Activated CD4-positive, alpha-beta T cell treated with anti-CD3 and anti-CD28 coated beads, Interleukin-2, amount 10 ng/mL, durations not matched to agents 7 days and 5 days (primary cell): ENCODE data around the gene FKBP11. TPM values are rescaled to one million over a fixed set of nuclear protein-coding genes. Genes with fewer than 3 reads are reported as not detected.

Source experiments
- CTCF ChIA-PET: fragments of 350-600 bp; sonication (Branson Sonifier 250); formaldehyde crosslinking; loops from one replicate; lab custom pipeline; 2021; ENCODE audit warnings: antibody characterized with exemption; lab: Charles Lee
- POLR2A ChIA-PET: fragments of 350-600 bp; sonication (Branson Sonifier 250); formaldehyde crosslinking; loops from one replicate; lab custom pipeline; 2021; ENCODE audit warnings: antibody characterized with exemption; lab: Charles Lee
- DNase-seq: peaks from one replicate; pipeline ENCODE4 v3.0.0-alpha.2; 2020
- H3K27ac Mint-ChIP-seq: one replicate; pipeline ENCODE4 v1.8.0; 2021; ENCODE audit warnings: mild to moderate bottlenecking, moderate library complexity, mixed read lengths
- H3K27me3 Mint-ChIP-seq: one replicate; pipeline ENCODE4 v1.8.0; 2021; ENCODE audit warnings: mixed read lengths
- H3K36me3 Mint-ChIP-seq: one replicate; pipeline ENCODE4 v1.8.0; 2021; ENCODE audit warnings: low read depth, mixed read lengths
- H3K4me1 Mint-ChIP-seq: one replicate; pipeline ENCODE4 v1.8.0; 2021; ENCODE audit warnings: mixed read lengths
- H3K4me3 Mint-ChIP-seq: one replicate; pipeline ENCODE4 v1.8.0; 2021; ENCODE audit warnings: mild to moderate bottlenecking, moderate library complexity, mixed read lengths
- H3K9me3 Mint-ChIP-seq: one replicate; pipeline ENCODE4 v1.8.0; 2021; ENCODE audit warnings: mixed read lengths
- total RNA-seq, 2 experiments: library from RNA; stranded (reverse); gene quantifications; one replicate each; pipeline ENCODE4 v1.2.3, GENCODE V29; 2021

FKBP11 gene
- total RNA-seq, 2 experiments from 2014 or later = 44.2 to 45.6 TPM

- DNase-seq = no peak
- Mint-ChIP-seq H3K4me3 (no peak overlapping the region), H3K4me1 (peaks cover 10% of the 10 kb centered on the region), H3K27me3 (peaks cover 48% of the 10 kb centered on the region), H3K27ac (no peak overlapping the region), H3K9me3 (no peaks in the 10 kb centered on the region), H3K36me3 (no peaks in the 10 kb centered on the region)
- CTCF ChIA-PET = interaction anchor here (0.6 to 11.7 kb wide), 6 partner anchors 13 to 128 kb away, joined by 3 to 84 read pairs (median 4); partner anchors contain the start of genes DDX23 and WNT1
- POLR2A ChIA-PET = no interaction called here
Observed at GRCh38 chr12:48966177-48966895, 41.0 kb upstream of the FKBP11 start.

DNA sequence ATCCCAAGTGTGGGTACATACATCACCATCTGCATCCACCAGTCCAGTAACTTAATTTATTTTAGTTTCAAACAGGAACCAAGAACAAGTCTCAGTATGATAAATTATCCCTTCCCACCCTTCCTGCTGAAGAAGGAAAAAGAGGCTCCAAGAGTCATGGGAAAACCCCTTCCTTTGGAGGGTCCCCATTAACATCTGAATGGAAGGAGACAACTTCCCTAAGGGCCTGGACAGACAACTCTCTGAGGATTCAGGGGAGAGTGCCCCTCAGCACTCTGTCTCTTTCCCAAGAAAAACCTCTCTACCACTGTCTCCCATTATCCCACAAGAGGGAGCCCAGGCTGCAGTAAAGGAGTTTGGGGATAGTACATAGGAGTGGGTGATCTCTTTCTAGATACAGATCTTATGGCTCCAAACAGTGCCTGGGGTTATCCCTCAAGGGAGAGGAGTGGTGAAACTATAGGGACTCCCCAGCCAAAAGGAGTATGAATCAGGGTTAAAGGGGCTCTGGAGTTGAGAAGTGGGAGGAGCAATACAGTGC lies 40.1 kb upstream of the FKBP11 start:
- DNase-seq = no peak
- ChIA-PET POLR2A (no interaction called here), CTCF (interaction anchor here (1.2 to 11.7 kb wide), 4 partner anchors 9 to 23 kb away, joined by 3 to 84 read pairs (median 4); partner anchors contain the start of gene WNT1)
- Mint-ChIP-seq H3K36me3 (no peaks in the 10 kb centered on the region), H3K4me3 (no peak overlapping the region), H3K9me3 (no peaks in the 10 kb centered on the region), H3K27ac (no peak overlapping the region), H3K4me1 (peaks cover 2% of the 10 kb centered on the region), H3K27me3 (peaks cover 46% of the 10 kb centered on the region)

- no peak overlapping the region for H3K4me3 Mint-ChIP-seq
- H3K9me3 Mint-ChIP-seq = no peaks in the 10 kb centered on the region
- peaks cover 35% of the 10 kb centered on the region for H3K27me3 Mint-ChIP-seq
- ChIA-PET CTCF (interaction anchor here (11.7 kb wide), 1 partner anchor 19 kb away, joined by 84 read pairs; the partner anchor contains the start of gene WNT1), POLR2A (no interaction called here)
- no peak overlapping the region for H3K27ac Mint-ChIP-seq
- H3K36me3 Mint-ChIP-seq = peaks cover 4% of the 10 kb centered on the region
- DNase-seq = no peak
- H3K4me1 Mint-ChIP-seq = peaks cover 10% of the 10 kb centered on the region
Observed at GRCh38 chr12:48961801-48962200, 36.5 kb upstream of the FKBP11 start.

- ChIA-PET CTCF (interaction anchor here (1.0 to 11.7 kb wide), 5 partner anchors 12 to 27 kb away, joined by 3 to 84 read pairs (median 4); partner anchors contain the start of gene WNT1), POLR2A (no interaction called here)
- H3K4me3 Mint-ChIP-seq = no peak overlapping the region
Observed at GRCh38 chr12:48961331-48961730, 36.0 kb upstream of the FKBP11 start.

DNA sequence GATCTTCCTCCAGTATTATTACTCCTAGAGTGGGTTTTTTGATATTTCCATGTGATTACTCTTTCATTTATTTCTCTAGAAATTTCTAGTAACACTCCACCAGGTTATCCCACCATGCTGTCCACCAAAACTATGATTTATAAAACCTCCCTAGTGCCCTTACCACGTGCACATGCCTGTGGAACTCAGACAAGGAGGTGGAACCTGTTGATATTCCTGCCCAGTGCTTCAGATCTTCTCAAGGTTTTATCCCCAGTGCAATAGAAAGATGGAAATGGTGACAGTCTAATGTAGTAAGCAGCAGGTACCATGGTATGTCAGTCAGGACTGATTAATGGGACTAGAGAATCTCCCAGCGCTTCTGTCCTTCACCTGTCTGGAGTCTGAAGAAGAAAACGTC lies 35.5 kb upstream of the FKBP11 start:
- H3K4me3 Mint-ChIP-seq = no peak overlapping the region
- CTCF ChIA-PET = interaction anchor here (1.0 to 1.3 kb wide), 5 partner anchors 11 to 27 kb away, joined by 3 to 6 read pairs (median 3); partner anchors contain the start of gene WNT1
- POLR2A ChIA-PET = no interaction called here

More at GRCh38 chr12:48961331-48961730, 36.0 kb upstream of the FKBP11 start:
- peaks cover 14% of the 10 kb centered on the region for H3K4me1 Mint-ChIP-seq
- H3K27ac Mint-ChIP-seq = no peak overlapping the region
- no peaks in the 10 kb centered on the region for H3K9me3 Mint-ChIP-seq
- DNase-seq = no peak
- H3K36me3 Mint-ChIP-seq = peaks cover 7% of the 10 kb centered on the region
- H3K27me3 Mint-ChIP-seq = peaks cover 32% of the 10 kb centered on the region

GRCh38 chr12:48958049-48958388 lies 32.7 kb upstream of the FKBP11 start:
- Mint-ChIP-seq H3K4me1 (peaks cover 29% of the 10 kb centered on the region), H3K27ac (no peak overlapping the region), H3K4me3 (peak overlapping the region; percentile 98), H3K27me3 (peaks cover 18% of the 10 kb centered on the region), H3K9me3 (no peaks in the 10 kb centered on the region), H3K36me3 (peaks cover 27% of the 10 kb centered on the region)
- DNase-seq = no peak
- CTCF ChIA-PET = interaction anchor here (0.9 to 4.8 kb wide), 5 partner anchors 10 to 105 kb away, joined by 3 to 34 read pairs (median 3); partner anchors contain the start of gene WNT1
- POLR2A ChIA-PET = interaction anchor here (0.6 to 1.2 kb wide), 2 partner anchors 106 to 277 kb away, joined by 3 to 4 read pairs; partner anchors contain the start of gene DDX23

More for the DNA sequence above, 35.5 kb upstream of the FKBP11 start:
- DNase-seq = no peak
- Mint-ChIP-seq H3K9me3 (no peaks in the 10 kb centered on the region), H3K36me3 (peaks cover 11% of the 10 kb centered on the region), H3K27ac (no peak overlapping the region), H3K4me1 (peaks cover 19% of the 10 kb centered on the region), H3K27me3 (peaks cover 31% of the 10 kb centered on the region)

GRCh38 chr12:48957141-48958048 lies 32.1 kb upstream of the FKBP11 start, which contains the start of gene ARF3:
Gene ARF3, minus strand, starts transcription at chr12:48957487. Its CDS starts 16,392 bp downstream, at chr12:48941095.
- peaks cover 18% of the 10 kb centered on the region for H3K27me3 Mint-ChIP-seq
- peak; percentile 95 for DNase-seq
- POLR2A ChIA-PET = interaction anchor here (0.6 to 1.2 kb wide), 3 partner anchors 41 to 278 kb away, joined by 3 to 4 read pairs (median 3); partner anchors contain the start of gene DDX23
- peak within 1 kb of the TSS; percentile 90 for H3K27ac Mint-ChIP-seq
- peaks cover 29% of the 10 kb centered on the region for H3K4me1 Mint-ChIP-seq
- no peaks in the 10 kb centered on the region for H3K9me3 Mint-ChIP-seq
- peak within 1 kb of the TSS; percentile 98 for H3K4me3 Mint-ChIP-seq
- CTCF ChIA-PET = interaction anchor here (0.6 to 4.8 kb wide), 11 partner anchors 11 to 215 kb away, joined by 3 to 34 read pairs (median 4); partner anchors contain the start of gene WNT1
- H3K36me3 Mint-ChIP-seq = peaks cover 29% of the 10 kb centered on the region

- H3K27ac Mint-ChIP-seq = peak overlapping the region; percentile 90
- ChIA-PET POLR2A (no interaction called here), CTCF (interaction anchor here (0.6 to 4.8 kb wide), 10 partner anchors 12 to 214 kb away, joined by 3 to 34 read pairs (median 4); partner anchors contain the start of gene WNT1)
- peak overlapping the region; percentile 98 for H3K4me3 Mint-ChIP-seq
- no peak for DNase-seq
- peaks cover 29% of the 10 kb centered on the region for H3K4me1 Mint-ChIP-seq
- peaks cover 18% of the 10 kb centered on the region for H3K27me3 Mint-ChIP-seq
- peaks cover 29% of the 10 kb centered on the region for H3K36me3 Mint-ChIP-seq
- H3K9me3 Mint-ChIP-seq = no peaks in the 10 kb centered on the region
Observed at GRCh38 chr12:48956279-48957140, 31.2 kb upstream of the FKBP11 start.

GRCh38 chr12:48954841-48955501 lies 29.7 kb upstream of the FKBP11 start:
- Mint-ChIP-seq H3K27me3 (peaks cover 9% of the 10 kb centered on the region), H3K4me3 (no peak overlapping the region)
- CTCF ChIA-PET = interaction anchor here (0.6 to 4.8 kb wide), 5 partner anchors 24 to 280 kb away, joined by 3 to 34 read pairs (median 5); partner anchors contain the start of gene WNT1

DNA sequence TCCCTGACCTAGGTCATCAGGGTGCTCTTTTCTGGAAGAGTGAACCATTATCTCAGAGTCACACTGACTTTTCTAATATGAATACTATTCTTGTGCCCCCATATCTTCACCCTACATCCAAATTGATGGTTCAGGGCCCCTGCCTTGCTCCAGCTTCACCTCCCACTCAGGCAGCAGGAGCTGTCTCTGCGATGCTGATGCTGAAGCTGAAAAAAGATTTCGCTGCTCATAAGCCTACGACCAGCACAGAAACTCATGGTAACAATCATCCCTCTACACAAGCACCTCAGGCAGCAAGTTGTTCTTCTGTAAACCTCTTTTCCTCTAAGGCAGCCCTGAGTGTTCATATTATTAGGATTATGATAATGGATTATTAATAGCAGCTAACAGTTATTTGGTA lies 28.8 kb upstream of the FKBP11 start:
- Mint-ChIP-seq H3K27ac (no peak overlapping the region), H3K4me3 (no peak overlapping the region), H3K27me3 (peaks cover 3% of the 10 kb centered on the region), H3K4me1 (peaks cover 29% of the 10 kb centered on the region), H3K36me3 (peaks cover 31% of the 10 kb centered on the region), H3K9me3 (no peaks in the 10 kb centered on the region)
- ChIA-PET POLR2A (no interaction called here), CTCF (interaction anchor here (1.4 kb wide), 1 partner anchor 23 kb away, joined by 3 read pairs; no protein-coding TSS in a partner anchor)
- DNase-seq = no peak

More at GRCh38 chr12:48954841-48955501, 29.7 kb upstream of the FKBP11 start:
- Mint-ChIP-seq H3K36me3 (peaks cover 31% of the 10 kb centered on the region), H3K4me1 (peaks cover 29% of the 10 kb centered on the region), H3K27ac (no peak overlapping the region), H3K9me3 (no peaks in the 10 kb centered on the region)
- DNase-seq = no peak
- POLR2A ChIA-PET = no interaction called here

DNA sequence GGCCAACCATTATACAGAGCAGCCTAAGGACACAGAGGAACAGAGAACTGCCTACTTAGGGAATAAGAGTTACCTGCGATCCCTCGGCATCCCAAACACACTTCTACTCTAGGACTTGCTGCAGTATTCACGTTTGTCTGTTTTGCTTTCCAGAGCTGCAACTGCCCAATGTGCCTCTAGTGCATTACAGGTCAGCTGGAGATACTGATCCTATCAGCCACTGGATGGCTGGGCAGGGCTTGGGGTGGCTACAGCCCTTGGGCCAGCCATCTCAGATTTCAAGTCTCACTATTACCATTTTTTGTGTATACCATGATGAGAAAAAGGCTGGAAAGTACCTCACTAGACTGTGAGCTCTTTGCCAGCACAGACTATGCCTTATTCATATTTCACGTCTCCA lies 27.4 kb upstream of the FKBP11 start:
- Mint-ChIP-seq H3K36me3 (peaks cover 36% of the 10 kb centered on the region), H3K9me3 (no peaks in the 10 kb centered on the region), H3K4me3 (no peak overlapping the region), H3K27me3 (no peaks in the 10 kb centered on the region), H3K4me1 (peaks cover 29% of the 10 kb centered on the region), H3K27ac (no peak overlapping the region)
- ChIA-PET POLR2A (no interaction called here), CTCF (interaction anchor here (0.7 to 2.5 kb wide), 11 partner anchors 9 to 100 kb away, joined by 3 to 10 read pairs (median 5); partner anchors contain the start of genes DDX23 and WNT1)
- DNase-seq = no peak
